ENCODE measurements around the gene XDH. TPM values are rescaled to one million over a fixed set of nuclear protein-coding genes. Genes with fewer than 3 reads are reported as not detected.
A peak's percentile ranks its signal among the peaks of the same experiment; 100 is the strongest.

Gene XDH
- total RNA-seq, 2 donors from 2014 or later: 0.08 TPM; not detected in 1

GRCh38 chr2:31344447-31344846 lies 70.1 kb downstream of the XDH start:
- Mint-ChIP-seq H3K4me3 (no peak overlapping the region), H3K9me3 (no peaks in the 10 kb centered on the region), H3K4me1 (ENCODE audit: low read depth in 2 of 2) (no peaks in the 10 kb centered on the region), H3K27me3 (peaks cover 9 to 16% of the 10 kb centered on the region in 2 donors), H3K27ac (no peak overlapping the region), H3K36me3 (no peaks in the 10 kb centered on the region)
- DNase-seq (ENCODE audit: low spot score) (no peak), ATAC-seq (no peak)

- no peak for DNase-seq (ENCODE audit: low spot score)
- H3K36me3 Mint-ChIP-seq: no peaks in the 10 kb centered on the region
- H3K4me1 Mint-ChIP-seq (ENCODE audit: low read depth in 2 of 2): no peaks in the 10 kb centered on the region
- no peak for ATAC-seq
- no peak overlapping the region for H3K27ac Mint-ChIP-seq
- H3K9me3 Mint-ChIP-seq: no peaks in the 10 kb centered on the region
- no peak overlapping the region for H3K4me3 Mint-ChIP-seq
- peaks cover 9 to 16% of the 10 kb centered on the region in 2 donors for H3K27me3 Mint-ChIP-seq
These were observed 73.2 kb downstream of the XDH start for GRCh38 chr2:31341351-31341750.

- ATAC-seq: peak in 1 of 2 donors; percentile 12
- no peaks in the 10 kb centered on the region for H3K4me1 Mint-ChIP-seq (ENCODE audit: low read depth in 2 of 2)
- H3K4me3 Mint-ChIP-seq: no peak overlapping the region
- no peak overlapping the region for H3K27ac Mint-ChIP-seq
- H3K36me3 Mint-ChIP-seq: no peaks in the 10 kb centered on the region
- peaks cover 7 to 14% of the 10 kb centered on the region in 2 donors for H3K27me3 Mint-ChIP-seq
- no peak for DNase-seq (ENCODE audit: low spot score)
- H3K9me3 Mint-ChIP-seq: no peaks in the 10 kb centered on the region
These were observed 74.8 kb downstream of the XDH start for GRCh38 chr2:31339696-31340095.

GRCh38 chr2:31337860-31338259 lies 76.7 kb downstream of the XDH start:
- H3K4me3 Mint-ChIP-seq: no peak overlapping the region
- DNase-seq (ENCODE audit: low spot score): no peak
- no peaks in the 10 kb centered on the region for H3K36me3 Mint-ChIP-seq
- no peaks in the 10 kb centered on the region for H3K4me1 Mint-ChIP-seq (ENCODE audit: low read depth in 2 of 2)
- H3K9me3 Mint-ChIP-seq: no peaks in the 10 kb centered on the region
- H3K27ac Mint-ChIP-seq: no peak overlapping the region
- no peak for ATAC-seq
- peaks cover 4 to 14% of the 10 kb centered on the region in 2 donors for H3K27me3 Mint-ChIP-seq

- H3K4me3 Mint-ChIP-seq: no peak overlapping the region
- H3K27me3 Mint-ChIP-seq: peaks cover 4 to 14% of the 10 kb centered on the region in 2 donors
- no peaks in the 10 kb centered on the region for H3K4me1 Mint-ChIP-seq (ENCODE audit: low read depth in 2 of 2)
- ATAC-seq: no peak
- DNase-seq (ENCODE audit: low spot score): no peak
- H3K36me3 Mint-ChIP-seq: no peaks in the 10 kb centered on the region
- H3K9me3 Mint-ChIP-seq: no peaks in the 10 kb centered on the region
- H3K27ac Mint-ChIP-seq: no peak overlapping the region
These were observed 77.3 kb downstream of the XDH start for GRCh38 chr2:31337197-31337596.

- Mint-ChIP-seq H3K27ac (no peak overlapping the region), H3K27me3 (peaks cover 8 to 11% of the 10 kb centered on the region in 2 donors), H3K36me3 (no peaks in the 10 kb centered on the region)
These were observed 78.5 kb downstream of the XDH start for GRCh38 chr2:31335921-31336585.

GRCh38 chr2:31334311-31335026 lies 80.1 kb downstream of the XDH start:
- Mint-ChIP-seq H3K27me3 (peaks cover 6 to 10% of the 10 kb centered on the region in 2 donors), H3K9me3 (no peaks in the 10 kb centered on the region), H3K4me1 (ENCODE audit: low read depth in 2 of 2) (no peaks in the 10 kb centered on the region), H3K4me3 (no peak overlapping the region), H3K27ac (no peak overlapping the region), H3K36me3 (no peaks in the 10 kb centered on the region)
- DNase-seq (ENCODE audit: low spot score): no peak
- no peak for ATAC-seq

More at GRCh38 chr2:31335921-31336585, 78.5 kb downstream of the XDH start:
- ATAC-seq: no peak
- no peaks in the 10 kb centered on the region for H3K9me3 Mint-ChIP-seq
- no peak for DNase-seq (ENCODE audit: low spot score)
- H3K4me1 Mint-ChIP-seq (ENCODE audit: low read depth in 2 of 2): no peaks in the 10 kb centered on the region
- no peak overlapping the region for H3K4me3 Mint-ChIP-seq

GRCh38 chr2:31333527-31334183 lies 80.9 kb downstream of the XDH start:
- ATAC-seq (peak; percentile 60 to 79), DNase-seq (ENCODE audit: low spot score) (peak; percentile 79)
- H3K36me3 Mint-ChIP-seq: no peaks in the 10 kb centered on the region
- H3K9me3 Mint-ChIP-seq: no peaks in the 10 kb centered on the region
- H3K27ac Mint-ChIP-seq: no peak overlapping the region
- H3K4me3 Mint-ChIP-seq: no peak overlapping the region
- no peaks in the 10 kb centered on the region for H3K4me1 Mint-ChIP-seq (ENCODE audit: low read depth in 2 of 2)
- peaks cover 6 to 10% of the 10 kb centered on the region in 2 donors for H3K27me3 Mint-ChIP-seq

GRCh38 chr2:31333046-31333445 lies 81.5 kb downstream of the XDH start:
- Mint-ChIP-seq H3K4me1 (ENCODE audit: low read depth in 2 of 2) (no peaks in the 10 kb centered on the region), H3K36me3 (no peaks in the 10 kb centered on the region), H3K27me3 (peaks cover 6 to 10% of the 10 kb centered on the region in 2 donors), H3K9me3 (no peaks in the 10 kb centered on the region), H3K27ac (no peak overlapping the region), H3K4me3 (no peak overlapping the region)
- ATAC-seq (no peak), DNase-seq (ENCODE audit: low spot score) (no peak)

- no peak overlapping the region for H3K27ac Mint-ChIP-seq
These were observed 82.0 kb downstream of the XDH start for GRCh38 chr2:31332521-31332920.

GRCh38 chr2:31331156-31331555 lies 83.4 kb downstream of the XDH start:
- Mint-ChIP-seq H3K9me3 (no peaks in the 10 kb centered on the region), H3K4me3 (no peak overlapping the region), H3K36me3 (no peaks in the 10 kb centered on the region), H3K4me1 (ENCODE audit: low read depth in 2 of 2) (peaks cover 0 to 3% of the 10 kb centered on the region in 2 donors), H3K27ac (no peak overlapping the region), H3K27me3 (peaks cover 5 to 10% of the 10 kb centered on the region in 2 donors)
- ATAC-seq: no peak
- no peak for DNase-seq (ENCODE audit: low spot score)

More at GRCh38 chr2:31332521-31332920, 82.0 kb downstream of the XDH start:
- H3K4me1 Mint-ChIP-seq (ENCODE audit: low read depth in 2 of 2): no peaks in the 10 kb centered on the region
- ATAC-seq: no peak
- no peak overlapping the region for H3K4me3 Mint-ChIP-seq
- DNase-seq (ENCODE audit: low spot score): no peak
- H3K9me3 Mint-ChIP-seq: no peaks in the 10 kb centered on the region
- peaks cover 6 to 10% of the 10 kb centered on the region in 2 donors for H3K27me3 Mint-ChIP-seq
- H3K36me3 Mint-ChIP-seq: no peaks in the 10 kb centered on the region

GRCh38 chr2:31329081-31329625 lies 85.4 kb downstream of the XDH start:
- Mint-ChIP-seq H3K27ac (no peak overlapping the region), H3K4me3 (no peak overlapping the region), H3K9me3 (no peaks in the 10 kb centered on the region), H3K27me3 (peaks cover 0 to 6% of the 10 kb centered on the region in 2 donors), H3K36me3 (no peaks in the 10 kb centered on the region), H3K4me1 (ENCODE audit: low read depth in 2 of 2) (peaks cover 9 to 16% of the 10 kb centered on the region in 2 donors)
- peak in 1 of 2 donors; percentile 8 for ATAC-seq
- no peak for DNase-seq (ENCODE audit: low spot score)

GRCh38 chr2:31328026-31328425 lies 86.5 kb downstream of the XDH start:
- ATAC-seq (no peak), DNase-seq (ENCODE audit: low spot score) (no peak)
- Mint-ChIP-seq H3K27me3 (peaks cover 0 to 6% of the 10 kb centered on the region in 2 donors), H3K4me1 (ENCODE audit: low read depth in 2 of 2) (peaks cover 19 to 27% of the 10 kb centered on the region in 2 donors), H3K4me3 (no peak overlapping the region), H3K36me3 (no peaks in the 10 kb centered on the region), H3K27ac (no peak overlapping the region), H3K9me3 (no peaks in the 10 kb centered on the region)

GRCh38 chr2:31327505-31327904 lies 87.0 kb downstream of the XDH start:
- H3K4me3 Mint-ChIP-seq: no peak overlapping the region
- H3K4me1 Mint-ChIP-seq (ENCODE audit: low read depth in 2 of 2): peaks cover 20 to 32% of the 10 kb centered on the region in 2 donors
- no peaks in the 10 kb centered on the region for H3K36me3 Mint-ChIP-seq
- peaks cover 0 to 6% of the 10 kb centered on the region in 2 donors for H3K27me3 Mint-ChIP-seq
- no peak overlapping the region for H3K27ac Mint-ChIP-seq
- ATAC-seq (no peak), DNase-seq (ENCODE audit: low spot score) (no peak)
- H3K9me3 Mint-ChIP-seq: no peaks in the 10 kb centered on the region

All from natural killer cell treated with Interleukin-12 subunit alpha and Interleukin-12 subunit beta and Interleukin-15 and Interleukin-18, amount 100 ng/mL, for 72 hours (primary cell).